ENCODE measurements around the gene JARID2. TPM values are rescaled to one million over a fixed set of nuclear protein-coding genes. Genes with fewer than 3 reads are reported as not detected.

Gene JARID2
- polyA plus RNA-seq, 1 donor (not counting 4 experiments of a cell fraction or from before 2014, with no cell fraction given) = 11.0 TPM

GRCh38 chr6:15337582-15337981 is 91.7 kb downstream of the JARID2 start:
- H3K27ac ChIP-seq (ENCODE audit: control insufficient read depth, insufficient read depth, low read length) = no peak overlapping the region
- dilution Hi-C loops (cut with MboI; ENCODE audit: extremely low pct_ligation_motif_present, low sequenced_read_pairs) = no loop called here

GRCh38 chr6:15338476-15338875 is 92.6 kb downstream of the JARID2 start:
- H3K27me3 ChIP-seq (ENCODE audit: control insufficient read depth, extremely low read depth, insufficient read depth, low read length) = no peaks in the 10 kb centered on the region
- peaks cover 12% of the 10 kb centered on the region for H3K4me1 ChIP-seq (ENCODE audit: control insufficient read depth, extremely low read depth, insufficient read depth, low read length)
- H4K20me1 ChIP-seq (ENCODE audit: control insufficient read depth, extremely low read depth, insufficient read depth, low read length) = peaks cover 22% of the 10 kb centered on the region
- dilution Hi-C loops (cut with MboI; ENCODE audit: extremely low pct_ligation_motif_present, low sequenced_read_pairs) = no loop called here
- H3K9me1 ChIP-seq (ENCODE audit: control insufficient read depth, extremely low read depth, insufficient read depth, low read length) = peaks cover 5% of the 10 kb centered on the region
- no peak for TF ChIP-seq EZH2 (IDR thresholded peaks at IDR 0.05; ENCODE audit: low read length)
- TF ChIP-seq, protein P1, sequence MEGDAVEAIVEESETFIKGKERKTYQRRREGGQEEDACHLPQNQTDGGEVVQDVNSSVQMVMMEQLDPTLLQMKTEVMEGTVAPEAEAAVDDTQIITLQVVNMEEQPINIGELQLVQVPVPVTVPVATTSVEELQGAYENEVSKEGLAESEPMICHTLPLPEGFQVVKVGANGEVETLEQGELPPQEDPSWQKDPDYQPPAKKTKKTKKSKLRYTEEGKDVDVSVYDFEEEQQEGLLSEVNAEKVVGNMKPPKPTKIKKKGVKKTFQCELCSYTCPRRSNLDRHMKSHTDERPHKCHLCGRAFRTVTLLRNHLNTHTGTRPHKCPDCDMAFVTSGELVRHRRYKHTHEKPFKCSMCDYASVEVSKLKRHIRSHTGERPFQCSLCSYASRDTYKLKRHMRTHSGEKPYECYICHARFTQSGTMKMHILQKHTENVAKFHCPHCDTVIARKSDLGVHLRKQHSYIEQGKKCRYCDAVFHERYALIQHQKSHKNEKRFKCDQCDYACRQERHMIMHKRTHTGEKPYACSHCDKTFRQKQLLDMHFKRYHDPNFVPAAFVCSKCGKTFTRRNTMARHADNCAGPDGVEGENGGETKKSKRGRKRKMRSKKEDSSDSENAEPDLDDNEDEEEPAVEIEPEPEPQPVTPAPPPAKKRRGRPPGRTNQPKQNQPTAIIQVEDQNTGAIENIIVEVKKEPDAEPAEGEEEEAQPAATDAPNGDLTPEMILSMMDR (optimal IDR thresholded peaks at IDR 0.05 in 1 of 3, IDR thresholded peaks at IDR 0.05 in 1 of 3, conservative IDR thresholded peaks at IDR 0.05 in 1 of 3; ENCODE audit: extremely low read depth in 1 of 3, insufficient read depth in 2 of 3, low read length in 3 of 3) = no peak
- H3K79me2 ChIP-seq (ENCODE audit: control insufficient read depth, insufficient read depth, low read length) = peaks cover 93% of the 10 kb centered on the region
- H2AFZ ChIP-seq (ENCODE audit: control insufficient read depth, low read length) = no peak overlapping the region
- no peak for DNase-seq (ENCODE audit: low read depth, low spot score)
- H3K4me3 ChIP-seq (ENCODE audit: control insufficient read depth in 2 of 3, extremely low read depth in 1 of 3, insufficient read depth in 2 of 3, low read depth in 1 of 3, low read length in 3 of 3) = no peak overlapping the region
- no peak overlapping the region for H3K4me2 ChIP-seq (ENCODE audit: control insufficient read depth, extremely low read depth, insufficient read depth, low read depth, low read length)
- no peaks in the 10 kb centered on the region for H3K36me3 ChIP-seq (ENCODE audit: control insufficient read depth in 2 of 2, extremely low read depth in 1 of 2, insufficient read depth in 2 of 2, low read length in 2 of 2)
- H3K27ac ChIP-seq (ENCODE audit: control insufficient read depth, insufficient read depth, low read length) = no peak overlapping the region
- H3K9ac ChIP-seq (ENCODE audit: control insufficient read depth, extremely low read depth, insufficient read depth, low read length) = no peak overlapping the region
- FAIRE-seq = no peak
- H3K9me3 ChIP-seq (ENCODE audit: control insufficient read depth, low read depth, low read length) = no peaks in the 10 kb centered on the region

More at GRCh38 chr6:15337582-15337981, 91.7 kb downstream of the JARID2 start:
- H4K20me1 ChIP-seq (ENCODE audit: control insufficient read depth, extremely low read depth, insufficient read depth, low read length) = peaks cover 22% of the 10 kb centered on the region
- H3K9ac ChIP-seq (ENCODE audit: control insufficient read depth, extremely low read depth, insufficient read depth, low read length) = no peak overlapping the region
- H3K4me3 ChIP-seq (ENCODE audit: control insufficient read depth in 2 of 3, extremely low read depth in 1 of 3, insufficient read depth in 2 of 3, low read depth in 1 of 3, low read length in 3 of 3) = no peak overlapping the region
- no peaks in the 10 kb centered on the region for H3K9me3 ChIP-seq (ENCODE audit: control insufficient read depth, low read depth, low read length)
- H3K9me1 ChIP-seq (ENCODE audit: control insufficient read depth, extremely low read depth, insufficient read depth, low read length) = peaks cover 3% of the 10 kb centered on the region
- DNase-seq (ENCODE audit: low read depth, low spot score) (no peak), FAIRE-seq (no peak)
- no peak for TF ChIP-seq EZH2 (IDR thresholded peaks at IDR 0.05; ENCODE audit: low read length)
- TF ChIP-seq, protein P1 (optimal IDR thresholded peaks at IDR 0.05 in 1 of 3, IDR thresholded peaks at IDR 0.05 in 1 of 3, conservative IDR thresholded peaks at IDR 0.05 in 1 of 3; ENCODE audit: extremely low read depth in 1 of 3, insufficient read depth in 2 of 3, low read length in 3 of 3) = no peak
- no peaks in the 10 kb centered on the region for H3K27me3 ChIP-seq (ENCODE audit: control insufficient read depth, extremely low read depth, insufficient read depth, low read length)
- H3K36me3 ChIP-seq (ENCODE audit: control insufficient read depth in 2 of 2, extremely low read depth in 1 of 2, insufficient read depth in 2 of 2, low read length in 2 of 2) = no peaks in the 10 kb centered on the region
- no peak overlapping the region for H3K4me2 ChIP-seq (ENCODE audit: control insufficient read depth, extremely low read depth, insufficient read depth, low read depth, low read length)
- H2AFZ ChIP-seq (ENCODE audit: control insufficient read depth, low read length) = no peak overlapping the region
- H3K79me2 ChIP-seq (ENCODE audit: control insufficient read depth, insufficient read depth, low read length) = peaks cover 91% of the 10 kb centered on the region
- peaks cover 12% of the 10 kb centered on the region for H3K4me1 ChIP-seq (ENCODE audit: control insufficient read depth, extremely low read depth, insufficient read depth, low read length)

Measured in keratinocyte (primary cell).